Heart left ventricle (tissue), 16 donors: ENCODE measurements around the gene UQCRC1. TPM values are rescaled to one million over a fixed set of nuclear protein-coding genes. Genes with fewer than 3 reads are reported as not detected.

ENCODE experiments used
- ATAC-seq, 4 donors: fragments of 200-7000 bp; cut with Tn5 transposase; one replicate each; pipeline ENCODE4 v1.9.1; 2020 to 2022; ENCODE audit warnings: moderate library complexity in 4 of 4, mild to moderate bottlenecking in 3 of 4, moderate number of reproducible peaks in 1 of 4
- DNase-seq, 5 donors: peaks; one replicate each; pipeline ENCODE4 v3.0.0-alpha.2; 2020
- H3K27ac ChIP-seq, 12 donors: fragments of 200-600 bp; sonication (generic) in 4 of 12; one replicate each; pipeline versions ENCODE4 v1.5.0 to v1.8.0; 2016 to 2022; ENCODE audit warnings: mild to moderate bottlenecking in 2 of 12
- H3K27me3 ChIP-seq, 9 donors: fragments of 200-600 bp; sonication (generic) in 2 of 9; one replicate each; pipeline versions ENCODE4 v1.5.1 to v1.8.0; 2016 to 2022; ENCODE audit warnings: mild to moderate bottlenecking in 3 of 9
- H3K36me3 ChIP-seq, 9 donors: fragments of 200-600 bp; sonication (generic) in 2 of 9; one replicate each; pipeline versions ENCODE4 v1.5.0 to v1.8.0; 2018 to 2022; ENCODE audit warnings: mild to moderate bottlenecking in 2 of 9
- H3K4me1 ChIP-seq, 12 donors: fragments of 200-600 bp; sonication (generic) in 4 of 12; one replicate each; pipeline versions ENCODE4 v1.5.0 to v1.8.0; 2016 to 2022; ENCODE audit warnings: mild to moderate bottlenecking in 3 of 12
- H3K4me3 ChIP-seq, 12 donors: fragments of 200-600 bp; sonication (generic) in 4 of 12; one replicate each; pipeline versions ENCODE4 v1.5.0 to v1.8.0; 2017 to 2022; ENCODE audit warnings: mild to moderate bottlenecking in 9 of 12, moderate library complexity in 4 of 12
- H3K9me3 ChIP-seq, 12 donors: fragments of 200-600 bp; sonication (generic) in 4 of 12; one replicate each; pipeline versions ENCODE4 v1.5.0 to v1.8.0; 2016 to 2022; ENCODE audit warnings: mild to moderate bottlenecking in 1 of 12
- POLR2A ChIP-seq, 2 donors: fragments of 450-650 bp; IDR thresholded peaks; one replicate each; pipeline ENCODE4 v1.6.1; 2017; ENCODE audit warnings: antibody characterized with exemption in 2 of 2, mild to moderate bottlenecking in 2 of 2, moderate library complexity in 2 of 2
- WGBS, 4 donors: extraction: QIAGEN DNeasy Blood & Tissue Kit in 2 of 4; methylation state at CpG; one replicate each; pipeline versions ENCODE4 v1.1.5 to v1.1.7; 2013 to 2018; 5-methylcytosine and 5-hydroxymethylcytosine counted together
- intact Hi-C, 10 donors: fragments of 100-400 bp; cut with DNase I; formaldehyde crosslinking; loops; one replicate each; pipeline versions ENCODE4 v1.11.1 to v1.14.2; 2022
- polyA plus RNA-seq, 2 donors: library from polyadenylated mRNA; stranded (reverse); fragments of 200-250 nt; gene quantifications; one replicate each; pipeline ENCODE4 v1.2.3, GENCODE V29; 2013
- total RNA-seq, 9 donors: library from RNA; depleted of rRNA in 2 of 9; stranded (reverse); fragments of >200 nt in 2 of 9; fragmentation: NEBNext Ultra II Directional in 3 of 9; extraction: Animal tissue kit (Norgen Biotek cat#: 25700) in 3 of 9; gene quantifications; one replicate each; pipeline versions ENCODE4 v1.1.0 to v1.2.4, GENCODE V29; 2016 to 2023
- TF ChIP-seq, protein P1 (sequence below), 12 donors: fragments of 200-600 bp; sonication (generic) in 4 of 12; IDR thresholded peaks; one replicate each; pipeline versions ENCODE4 v1.5.0 to v1.8.0; 2018 to 2022; ENCODE audit warnings: antibody characterized with exemption in 12 of 12, mild to moderate bottlenecking in 5 of 12
- donor health status: ischemic (EF 13 %, LVEDD 7.1; RV severe dilation, severe dysfunction).
- donor health status: healthy with polysubstance abuse.
- donor health status: DM: no; HTN: yes; CAD: no.
- donor health status: DM: no; HTN: no; CAD: no.
- donor health status: ischemic (EF 25% LVEDD 6.9; RV normal size, moderate dysfunction).
- donor health status: ischemic (EF 25% LVEDD 5.7; RV mildly dilated, moderate dysfunction).
- donor health status: healthy.
- donor health status: DM: yes; HTN: yes; CAD: no.
- donor health status: ischemic (EF 35%, LVEDD 5.7; RV mildly dilated, moderate dysfunction).
- donor health status: nonischemic (EF 11% LVEDD 7.7; RV severe dilation, severe dysfunction).
- donor health status: DM: yes; HTN: yes; CAD: no.
- donor health status: PGD.
- donor health status: ischemic (EF 29% LVEDD 5.4; RV normal size, mild dysfunction).
- donor health status: nonischemic (EF 23%, LVEDD 6.1; RV moderate dilation, normal function).

The UQCRC1 gene
- total and polyA plus RNA-seq, 11 donors = 580 to 2,191 (median 1,008) TPM

DNA sequence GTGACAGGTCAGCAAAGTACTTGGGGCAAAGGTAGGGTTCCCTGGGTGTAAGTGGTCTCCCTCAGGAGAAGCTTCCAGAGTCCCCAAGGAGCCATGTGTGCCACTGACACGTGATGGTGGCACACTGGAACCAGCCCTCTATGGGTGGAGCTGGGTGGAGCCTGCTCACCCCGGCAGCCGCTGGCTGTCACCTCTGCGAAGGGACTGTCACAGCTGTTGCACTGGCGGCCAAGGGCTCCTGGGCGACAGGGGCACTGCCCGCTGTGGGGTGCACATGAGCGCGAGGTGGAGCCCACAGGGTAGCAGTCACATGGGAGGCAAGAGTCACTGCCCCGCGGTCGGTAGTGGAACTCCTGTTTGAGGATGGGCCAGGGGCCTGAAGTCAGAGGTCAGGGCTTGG lies 41.3 kb upstream of the UQCRC1 start:
- H3K9me3 ChIP-seq = no peaks in the 10 kb centered on the region
- no peaks in the 10 kb centered on the region for H3K36me3 ChIP-seq
- no peaks in the 10 kb centered on the region for H3K27me3 ChIP-seq
- no peak overlapping the region for H3K27ac ChIP-seq
- DNase-seq (no peak), ATAC-seq (no peak)
- TF ChIP-seq, protein P1, sequence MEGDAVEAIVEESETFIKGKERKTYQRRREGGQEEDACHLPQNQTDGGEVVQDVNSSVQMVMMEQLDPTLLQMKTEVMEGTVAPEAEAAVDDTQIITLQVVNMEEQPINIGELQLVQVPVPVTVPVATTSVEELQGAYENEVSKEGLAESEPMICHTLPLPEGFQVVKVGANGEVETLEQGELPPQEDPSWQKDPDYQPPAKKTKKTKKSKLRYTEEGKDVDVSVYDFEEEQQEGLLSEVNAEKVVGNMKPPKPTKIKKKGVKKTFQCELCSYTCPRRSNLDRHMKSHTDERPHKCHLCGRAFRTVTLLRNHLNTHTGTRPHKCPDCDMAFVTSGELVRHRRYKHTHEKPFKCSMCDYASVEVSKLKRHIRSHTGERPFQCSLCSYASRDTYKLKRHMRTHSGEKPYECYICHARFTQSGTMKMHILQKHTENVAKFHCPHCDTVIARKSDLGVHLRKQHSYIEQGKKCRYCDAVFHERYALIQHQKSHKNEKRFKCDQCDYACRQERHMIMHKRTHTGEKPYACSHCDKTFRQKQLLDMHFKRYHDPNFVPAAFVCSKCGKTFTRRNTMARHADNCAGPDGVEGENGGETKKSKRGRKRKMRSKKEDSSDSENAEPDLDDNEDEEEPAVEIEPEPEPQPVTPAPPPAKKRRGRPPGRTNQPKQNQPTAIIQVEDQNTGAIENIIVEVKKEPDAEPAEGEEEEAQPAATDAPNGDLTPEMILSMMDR (IDR thresholded peaks at IDR 0.05) = no peak
- H3K4me1 ChIP-seq = peaks cover 0 to 4% (median 2%) of the 10 kb centered on the region in 12 donors
- intact Hi-C loops = no loop called here
- WGBS, 4 donors = 88 to 94% (median 91%) methylated on average over 10 to 12 of the region's 12 CpGs
- no peak overlapping the region for H3K4me3 ChIP-seq

DNA sequence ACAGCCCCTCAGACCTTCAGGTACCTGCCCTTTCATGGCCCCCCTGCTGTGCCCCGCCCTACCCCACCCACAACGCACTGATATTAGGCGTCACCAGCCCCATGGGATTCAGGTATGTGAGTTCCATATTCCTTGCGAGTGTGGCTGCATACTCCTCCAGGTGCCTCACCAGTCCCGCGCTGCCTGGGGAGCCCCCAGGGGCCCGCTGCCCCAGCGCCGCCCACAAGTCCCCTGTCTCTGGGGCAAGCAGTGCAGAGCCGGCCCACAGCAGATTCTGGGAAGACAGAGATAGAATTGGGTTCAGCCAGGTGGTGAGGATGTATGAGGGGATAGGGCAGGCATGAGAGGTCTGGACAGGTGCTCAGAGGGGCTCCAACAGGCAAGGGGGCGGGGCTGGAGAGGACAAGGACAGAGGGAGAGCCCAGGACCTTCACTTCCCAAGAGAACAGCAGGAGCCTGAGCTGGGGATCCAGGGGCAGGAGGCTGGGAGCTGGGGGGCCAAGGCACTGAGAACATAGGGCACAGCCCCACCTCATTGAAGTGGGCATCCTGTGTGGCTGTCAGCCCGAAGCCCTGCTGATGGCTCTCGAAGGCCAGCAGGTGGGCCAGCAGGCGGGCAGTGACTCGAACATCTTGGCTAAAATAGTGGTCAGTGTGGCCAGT lies 38.9 kb upstream of the UQCRC1 start:
- TF ChIP-seq POLR2A (IDR thresholded peaks at IDR 0.05) = no peak
- TF ChIP-seq, protein P1 (IDR thresholded peaks at IDR 0.05) = no peak
- DNase-seq (no peak), ATAC-seq (no peak)
- Histone ChIP-seq H3K27ac (no peak overlapping the region), H3K9me3 (no peaks in the 10 kb centered on the region), H3K36me3 (no peaks in the 10 kb centered on the region), H3K4me1 (no peaks in the 10 kb centered on the region), H3K4me3 (no peak overlapping the region), H3K27me3 (no peaks in the 10 kb centered on the region)
- intact Hi-C loops = no loop called here
- 92 to 96% (median 94%) methylated on average over 11 to 15 of the region's 15 CpGs for WGBS, 4 donors

DNA sequence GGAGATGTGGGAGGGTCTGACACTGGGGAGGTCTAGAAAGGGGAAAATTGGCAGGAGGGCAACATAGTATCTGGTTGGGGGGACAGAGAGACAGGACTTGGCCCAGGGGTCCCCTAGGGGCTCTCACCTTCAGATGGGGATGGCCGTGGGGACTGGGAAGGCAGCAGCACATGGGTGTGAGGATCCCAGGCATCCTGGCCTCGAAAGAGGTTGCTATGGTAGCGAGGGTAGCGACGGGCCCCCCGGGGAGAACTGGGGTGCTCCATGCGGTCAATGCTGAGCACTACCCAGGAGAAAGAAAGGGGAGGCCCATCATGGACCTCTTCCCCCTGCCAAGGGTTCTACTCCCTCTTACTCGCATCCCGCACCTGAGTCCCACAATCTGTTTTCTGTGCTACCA lies 38.3 kb upstream of the UQCRC1 start:
- DNase-seq = no peak
- ATAC-seq = no peak
- TF ChIP-seq, protein P1 (IDR thresholded peaks at IDR 0.05) = no peak
- no peak for TF ChIP-seq POLR2A (IDR thresholded peaks at IDR 0.05)
- H3K27me3 ChIP-seq = no peaks in the 10 kb centered on the region
- WGBS, 4 donors = 82 to 91% (median 88%) methylated on average over 9 of the region's 9 CpGs
- intact Hi-C loops = no loop called here
- no peaks in the 10 kb centered on the region for H3K9me3 ChIP-seq
- no peak overlapping the region for H3K4me3 ChIP-seq
- H3K4me1 ChIP-seq = no peaks in the 10 kb centered on the region
- H3K36me3 ChIP-seq = no peaks in the 10 kb centered on the region
- no peak overlapping the region for H3K27ac ChIP-seq

DNA sequence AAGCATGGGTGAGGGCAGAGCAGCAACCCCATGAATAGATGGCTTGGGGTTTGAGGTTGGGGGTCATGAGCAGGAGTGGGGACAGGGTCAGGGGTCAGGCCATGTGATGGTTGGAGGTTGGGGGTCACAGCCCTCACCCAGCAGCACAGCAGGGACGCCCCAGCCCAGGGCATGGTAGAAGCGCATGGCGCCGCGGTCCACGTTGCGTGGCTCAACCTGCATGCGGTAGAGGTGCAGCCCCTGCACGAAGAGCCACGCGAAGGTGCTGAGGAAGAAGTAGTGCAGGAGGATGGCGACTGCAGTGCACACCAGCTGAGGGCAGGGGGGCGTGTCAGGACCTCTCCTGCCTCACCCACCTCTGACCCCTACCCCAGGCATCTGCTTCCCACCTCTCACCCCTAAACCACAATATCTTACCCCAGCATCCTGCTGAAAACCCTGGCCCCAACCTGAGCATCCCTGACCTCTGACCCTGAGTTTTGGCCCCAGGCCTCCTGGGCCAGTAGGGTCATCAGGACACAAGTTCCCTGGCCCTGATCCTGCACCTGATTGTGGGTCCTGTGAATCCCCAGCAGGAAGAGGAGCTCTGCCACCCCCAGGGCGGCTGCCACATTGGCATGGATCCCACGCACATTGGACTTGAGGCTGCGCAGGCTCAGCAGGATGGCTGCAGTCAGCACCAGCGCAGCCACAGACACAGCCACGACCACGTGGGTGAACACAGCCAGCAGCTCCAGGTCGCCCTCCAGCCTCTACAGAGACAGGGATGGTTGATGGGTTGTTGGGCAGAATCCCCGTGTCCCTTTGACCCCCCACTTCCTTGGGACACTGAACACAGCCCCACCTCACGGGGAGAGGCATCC lies 35.7 kb upstream of the UQCRC1 start:
- no peak overlapping the region for H3K27ac ChIP-seq
- WGBS, 4 donors = 92 to 94% (median 92%) methylated on average over 21 to 22 of the region's 22 CpGs
- H3K36me3 ChIP-seq = no peaks in the 10 kb centered on the region
- ATAC-seq = no peak
- no peak for DNase-seq
- H3K4me3 ChIP-seq = no peak overlapping the region
- no peak for TF ChIP-seq POLR2A (IDR thresholded peaks at IDR 0.05)
- TF ChIP-seq, protein P1 (IDR thresholded peaks at IDR 0.05) = no peak
- H3K27me3 ChIP-seq = no peaks in the 10 kb centered on the region
- intact Hi-C loops = no loop called here
- no peaks in the 10 kb centered on the region for H3K4me1 ChIP-seq
- no peaks in the 10 kb centered on the region for H3K9me3 ChIP-seq
